Fibroblast of lung (primary cell): ENCODE measurements around the gene MYBPC2. TPM values are rescaled to one million over a fixed set of nuclear protein-coding genes. Genes with fewer than 3 reads are reported as not detected.

ENCODE experiments used
- DNase-seq, 2 donors: peaks; one replicate each; pipeline versions ENCODE4 v3.0.0 to v3.0.0-alpha.2; 2010; ENCODE audit warnings: low read depth in 2 of 2
- H2AFZ ChIP-seq: 2 replicates; pipeline ENCODE4 v1.5.1; 2012; ENCODE audit warnings: low read length, control low read depth, inconsistent platforms
- H3K27ac ChIP-seq: 2 replicates; pipeline ENCODE4 v1.5.1; 2011; ENCODE audit warnings: low read length, control low read depth; ENCODE audit not compliant: insufficient read depth
- H3K27me3 ChIP-seq: 2 replicates; pipeline ENCODE4 v1.5.1; 2011; ENCODE audit warnings: mild to moderate bottlenecking, low read length; ENCODE audit not compliant: control insufficient read depth, insufficient read depth
- H3K36me3 ChIP-seq: 2 replicates; pipeline ENCODE4 v1.5.1; 2011; ENCODE audit warnings: low read length; ENCODE audit not compliant: control insufficient read depth, insufficient read depth
- H3K4me1 ChIP-seq: 2 replicates; pipeline ENCODE4 v1.5.1; 2011; ENCODE audit warnings: low read length; ENCODE audit not compliant: control insufficient read depth, insufficient read depth; ENCODE audit errors: extremely low read depth
- H3K4me2 ChIP-seq: 2 replicates; pipeline ENCODE4 v1.5.1; 2011; ENCODE audit warnings: low read length, control low read depth; ENCODE audit not compliant: insufficient read depth; ENCODE audit errors: extremely low read depth
- H3K4me3 ChIP-seq, 4 experiments: fragments of 200-600 bp in 1 of 4; sonication (generic) in 1 of 4; replicated peaks in 1 of 4; 2 replicates each; pipeline ENCODE4 v1.5.1; 2011 to 2016; ENCODE audit warnings: low read length in 4 of 4, low read depth in 3 of 4, mild to moderate bottlenecking in 3 of 4, control low read depth in 2 of 4, inconsistent platforms in 1 of 4, mixed read lengths in 1 of 4; ENCODE audit not compliant: insufficient read depth in 1 of 4; ENCODE audit errors: control extremely low read depth in 1 of 4
- H3K79me2 ChIP-seq: 2 replicates; pipeline ENCODE4 v1.5.1; 2012; ENCODE audit warnings: mild to moderate bottlenecking, low read length, inconsistent platforms; ENCODE audit not compliant: control insufficient read depth, insufficient read depth
- H3K9ac ChIP-seq: 2 replicates; pipeline ENCODE4 v1.5.1; 2011; ENCODE audit warnings: mild to moderate bottlenecking, low read length, control low read depth; ENCODE audit not compliant: insufficient read depth
- H3K9me3 ChIP-seq: 2 replicates; pipeline ENCODE4 v1.5.1; 2012; ENCODE audit warnings: low read depth, low read length; ENCODE audit not compliant: control insufficient read depth, insufficient read depth
- H4K20me1 ChIP-seq: 2 replicates; pipeline ENCODE4 v1.5.1; 2011; ENCODE audit warnings: low read length; ENCODE audit not compliant: control insufficient read depth, insufficient read depth; ENCODE audit errors: extremely low read depth
- EZH2 ChIP-seq: IDR thresholded peaks from 2 replicates; pipeline ENCODE4 v1.5.1; 2012; ENCODE audit warnings: low read length, control low read depth, mild to moderate bottlenecking; ENCODE audit errors: missing control alignments
- polyA plus RNA-seq, 2 donors: library from polyadenylated mRNA; depleted of rRNA in 1 of 2; stranded (reverse) in 1 of 2; unstranded in 1 of 2; fragments of >200 nt; gene quantifications; 2 replicates each; pipeline ENCODE4 v1.2.1, GENCODE V29; 2011 to 2012; ENCODE audit warnings: missing spikeins in 1 of 2
- total RNA-seq: library from RNA; depleted of rRNA; stranded (reverse); fragments of >200 nt; gene quantifications from 2 replicates; pipeline ENCODE4 v1.2.1, GENCODE V29; 2014
- TF ChIP-seq, protein P1 (sequence below), 2 donors: IDR thresholded peaks in 1 of 2; conservative IDR thresholded peaks in 1 of 2; 1 replicate in 1 of 2; 2 replicates in 1 of 2; pipeline ENCODE4 v1.5.1; 2011 to 2012; ENCODE audit warnings: low read length in 2 of 2, control low read depth in 1 of 2, inconsistent platforms in 1 of 2, low read depth in 1 of 2, mild to moderate bottlenecking in 1 of 2

The MYBPC2 gene
- total and polyA plus RNA-seq, 2 donors (not counting 1 experiment from before 2014, with no cell fraction given): under 0.01 TPM; not detected in 1

DNA sequence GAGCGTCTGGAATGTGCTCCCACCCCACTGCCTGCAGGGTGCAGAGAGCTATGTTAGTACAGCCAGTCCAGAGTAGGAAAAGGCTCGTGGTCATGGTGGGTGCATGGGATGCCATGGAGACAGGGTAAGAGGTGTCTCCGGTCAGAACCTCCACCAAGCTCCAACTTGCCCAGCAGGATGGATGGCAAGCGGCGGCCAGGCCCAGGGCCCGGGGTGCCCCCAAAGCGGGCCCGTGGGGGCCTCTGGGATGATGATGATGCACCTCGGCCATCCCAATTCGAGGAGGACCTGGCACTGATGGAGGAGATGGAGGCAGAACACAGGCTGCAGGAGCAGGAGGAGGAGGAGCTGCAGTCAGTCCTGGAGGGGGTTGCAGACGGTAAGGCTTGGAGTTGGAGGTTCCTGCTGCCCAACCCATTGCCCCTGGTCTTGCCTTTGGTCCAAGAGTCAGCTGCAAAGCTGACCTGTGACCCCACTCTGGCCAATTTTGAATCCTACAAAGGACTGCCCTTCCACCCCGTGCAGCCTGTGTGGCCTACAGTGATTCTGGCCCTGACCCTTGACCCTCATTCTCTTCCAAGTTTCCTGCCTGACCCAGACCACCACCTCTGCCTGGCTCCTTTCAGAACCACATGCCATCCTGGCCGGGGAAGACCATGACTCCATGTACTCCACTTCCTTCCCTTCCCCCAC, 33.9 kb upstream of the MYBPC2 start:
- H3K9me3 ChIP-seq: no peaks in the 10 kb centered on the region
- no peak overlapping the region for H3K4me2 ChIP-seq
- no peaks in the 10 kb centered on the region for H3K36me3 ChIP-seq
- DNase-seq: no peak
- H3K4me1 ChIP-seq: no peaks in the 10 kb centered on the region
- H4K20me1 ChIP-seq: no peaks in the 10 kb centered on the region
- H3K79me2 ChIP-seq: no peaks in the 10 kb centered on the region
- H3K4me3 ChIP-seq: no peak overlapping the region
- no peak overlapping the region for H3K9ac ChIP-seq
- H3K27ac ChIP-seq: no peak overlapping the region
- no peak for TF ChIP-seq EZH2
- TF ChIP-seq, protein P1, sequence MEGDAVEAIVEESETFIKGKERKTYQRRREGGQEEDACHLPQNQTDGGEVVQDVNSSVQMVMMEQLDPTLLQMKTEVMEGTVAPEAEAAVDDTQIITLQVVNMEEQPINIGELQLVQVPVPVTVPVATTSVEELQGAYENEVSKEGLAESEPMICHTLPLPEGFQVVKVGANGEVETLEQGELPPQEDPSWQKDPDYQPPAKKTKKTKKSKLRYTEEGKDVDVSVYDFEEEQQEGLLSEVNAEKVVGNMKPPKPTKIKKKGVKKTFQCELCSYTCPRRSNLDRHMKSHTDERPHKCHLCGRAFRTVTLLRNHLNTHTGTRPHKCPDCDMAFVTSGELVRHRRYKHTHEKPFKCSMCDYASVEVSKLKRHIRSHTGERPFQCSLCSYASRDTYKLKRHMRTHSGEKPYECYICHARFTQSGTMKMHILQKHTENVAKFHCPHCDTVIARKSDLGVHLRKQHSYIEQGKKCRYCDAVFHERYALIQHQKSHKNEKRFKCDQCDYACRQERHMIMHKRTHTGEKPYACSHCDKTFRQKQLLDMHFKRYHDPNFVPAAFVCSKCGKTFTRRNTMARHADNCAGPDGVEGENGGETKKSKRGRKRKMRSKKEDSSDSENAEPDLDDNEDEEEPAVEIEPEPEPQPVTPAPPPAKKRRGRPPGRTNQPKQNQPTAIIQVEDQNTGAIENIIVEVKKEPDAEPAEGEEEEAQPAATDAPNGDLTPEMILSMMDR (conservative IDR thresholded peaks at IDR 0.05 in 1 of 2, IDR thresholded peaks at IDR 0.05 in 1 of 2; ENCODE audit: low read depth in 1 of 2, low read length in 2 of 2): no peak
- no peak overlapping the region for H2AFZ ChIP-seq
- H3K27me3 ChIP-seq: no peaks in the 10 kb centered on the region

DNA sequence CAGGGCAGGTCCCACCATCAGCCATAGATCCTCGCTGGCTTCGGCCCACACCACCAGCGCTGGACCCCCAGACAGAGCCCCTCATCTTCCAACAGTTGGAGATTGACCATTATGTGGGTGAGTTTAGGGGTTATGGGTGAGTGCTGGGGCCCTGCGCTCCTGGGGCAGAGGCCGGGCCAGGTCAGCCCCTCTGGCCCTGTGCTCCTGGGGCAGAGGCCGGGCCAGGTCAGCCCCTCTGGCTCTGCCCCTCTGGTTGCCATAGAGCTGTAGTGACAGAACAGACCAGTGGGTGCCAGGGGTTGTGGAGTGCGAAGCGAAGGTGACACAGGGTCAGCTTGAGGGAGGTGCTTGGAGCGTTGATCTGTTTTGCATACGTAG, 33.3 kb upstream of the MYBPC2 start:
- no peak overlapping the region for H3K4me2 ChIP-seq
- no peak overlapping the region for H3K4me3 ChIP-seq
- DNase-seq: no peak
- no peaks in the 10 kb centered on the region for H3K36me3 ChIP-seq
- no peak overlapping the region for H3K9ac ChIP-seq
- no peak for TF ChIP-seq EZH2
- TF ChIP-seq, protein P1 (conservative IDR thresholded peaks at IDR 0.05 in 1 of 2, IDR thresholded peaks at IDR 0.05 in 1 of 2; ENCODE audit: low read depth in 1 of 2, low read length in 2 of 2): no peak
- H3K9me3 ChIP-seq: no peaks in the 10 kb centered on the region
- H3K4me1 ChIP-seq: no peaks in the 10 kb centered on the region
- H3K79me2 ChIP-seq: no peaks in the 10 kb centered on the region
- no peak overlapping the region for H2AFZ ChIP-seq
- H4K20me1 ChIP-seq: no peaks in the 10 kb centered on the region
- H3K27ac ChIP-seq: no peak overlapping the region
- no peaks in the 10 kb centered on the region for H3K27me3 ChIP-seq

DNA sequence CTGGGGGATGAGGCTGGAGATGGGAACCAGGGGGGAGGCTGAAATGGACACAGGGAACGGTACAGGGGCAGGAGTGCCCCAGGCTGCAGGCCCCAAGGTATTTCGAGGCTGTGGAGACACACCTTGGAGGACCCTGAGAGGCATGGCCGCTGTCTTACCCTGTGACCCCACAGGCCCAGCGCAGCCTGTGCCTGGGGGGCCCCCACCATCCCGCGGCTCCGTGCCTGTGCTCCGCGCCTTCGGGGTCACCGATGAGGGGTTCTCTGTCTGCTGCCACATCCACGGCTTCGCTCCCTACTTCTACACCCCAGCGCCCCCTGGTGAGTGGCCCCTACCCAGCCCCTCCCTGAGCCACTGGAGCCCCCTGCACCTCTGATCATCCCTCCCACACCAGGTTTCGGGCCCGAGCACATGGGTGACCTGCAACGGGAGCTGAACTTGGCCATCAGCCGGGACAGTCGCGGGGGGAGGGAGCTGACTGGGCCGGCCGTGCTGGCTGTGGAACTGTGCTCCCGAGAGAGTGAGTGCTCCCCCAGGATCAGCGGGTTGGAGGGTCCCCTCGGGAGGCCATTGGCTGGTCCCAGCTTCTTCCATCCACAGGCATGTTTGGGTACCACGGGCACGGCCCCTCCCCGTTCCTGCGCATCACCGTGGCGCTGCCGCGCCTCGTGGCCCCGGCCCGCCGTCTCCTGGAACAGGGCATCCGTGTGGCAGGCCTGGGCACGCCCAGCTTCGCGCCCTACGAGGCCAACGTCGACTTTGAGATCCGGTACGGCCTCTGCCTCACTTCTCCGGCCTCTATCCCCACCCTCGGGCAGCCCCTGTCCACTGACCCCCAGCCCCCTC, 30.9 kb upstream of the MYBPC2 start:
- no peaks in the 10 kb centered on the region for H4K20me1 ChIP-seq
- no peak overlapping the region for H3K9ac ChIP-seq
- no peaks in the 10 kb centered on the region for H3K27me3 ChIP-seq
- no peak overlapping the region for H3K4me3 ChIP-seq
- H2AFZ ChIP-seq: no peak overlapping the region
- no peak for TF ChIP-seq EZH2
- TF ChIP-seq, protein P1 (conservative IDR thresholded peaks at IDR 0.05 in 1 of 2, IDR thresholded peaks at IDR 0.05 in 1 of 2; ENCODE audit: low read depth in 1 of 2, low read length in 2 of 2): no peak
- no peak for DNase-seq
- H3K9me3 ChIP-seq: no peaks in the 10 kb centered on the region
- no peaks in the 10 kb centered on the region for H3K79me2 ChIP-seq
- no peak overlapping the region for H3K4me2 ChIP-seq
- H3K4me1 ChIP-seq: no peaks in the 10 kb centered on the region
- no peak overlapping the region for H3K27ac ChIP-seq
- H3K36me3 ChIP-seq: peaks cover 6% of the 10 kb centered on the region
